Adrenal gland (tissue), 5 donors: ENCODE measurements around the gene INPP1.

Source experiments
- CTCF ChIP-seq, 6 experiments: fragments of 450-650 bp in 4 of 6; fragments of 200-600 bp in 2 of 6; sonication (generic) in 1 of 6; IDR thresholded peaks; 1 replicate in 5 of 6; 2 replicates in 1 of 6; pipeline versions ENCODE4 v1.5.1 to v1.8.0; 2016 to 2021; ENCODE audit warnings: antibody characterized with exemption in 6 of 6, mild to moderate bottlenecking in 2 of 6, moderate library complexity in 1 of 6
- POLR2A ChIP-seq, 2 donors: fragments of 450-650 bp; IDR thresholded peaks; one replicate each; pipeline ENCODE4 v1.6.1; 2017; ENCODE audit warnings: antibody characterized with exemption in 2 of 2, mild to moderate bottlenecking in 2 of 2, moderate library complexity in 1 of 2
- donor health status: DM: no; HTN: no; CAD: no.

- TF ChIP-seq CTCF (IDR thresholded peaks at IDR 0.05): no peak
- TF ChIP-seq POLR2A (IDR thresholded peaks at IDR 0.05): no peak
Measured at GRCh38 chr2:190380962-190381412, 37.6 kb downstream of the INPP1 start.
